ENCODE data around the gene SPOCD1.

- TF ChIP-seq MAX (IDR thresholded peaks at IDR 0.05): no peak
- TF ChIP-seq, protein P1, sequence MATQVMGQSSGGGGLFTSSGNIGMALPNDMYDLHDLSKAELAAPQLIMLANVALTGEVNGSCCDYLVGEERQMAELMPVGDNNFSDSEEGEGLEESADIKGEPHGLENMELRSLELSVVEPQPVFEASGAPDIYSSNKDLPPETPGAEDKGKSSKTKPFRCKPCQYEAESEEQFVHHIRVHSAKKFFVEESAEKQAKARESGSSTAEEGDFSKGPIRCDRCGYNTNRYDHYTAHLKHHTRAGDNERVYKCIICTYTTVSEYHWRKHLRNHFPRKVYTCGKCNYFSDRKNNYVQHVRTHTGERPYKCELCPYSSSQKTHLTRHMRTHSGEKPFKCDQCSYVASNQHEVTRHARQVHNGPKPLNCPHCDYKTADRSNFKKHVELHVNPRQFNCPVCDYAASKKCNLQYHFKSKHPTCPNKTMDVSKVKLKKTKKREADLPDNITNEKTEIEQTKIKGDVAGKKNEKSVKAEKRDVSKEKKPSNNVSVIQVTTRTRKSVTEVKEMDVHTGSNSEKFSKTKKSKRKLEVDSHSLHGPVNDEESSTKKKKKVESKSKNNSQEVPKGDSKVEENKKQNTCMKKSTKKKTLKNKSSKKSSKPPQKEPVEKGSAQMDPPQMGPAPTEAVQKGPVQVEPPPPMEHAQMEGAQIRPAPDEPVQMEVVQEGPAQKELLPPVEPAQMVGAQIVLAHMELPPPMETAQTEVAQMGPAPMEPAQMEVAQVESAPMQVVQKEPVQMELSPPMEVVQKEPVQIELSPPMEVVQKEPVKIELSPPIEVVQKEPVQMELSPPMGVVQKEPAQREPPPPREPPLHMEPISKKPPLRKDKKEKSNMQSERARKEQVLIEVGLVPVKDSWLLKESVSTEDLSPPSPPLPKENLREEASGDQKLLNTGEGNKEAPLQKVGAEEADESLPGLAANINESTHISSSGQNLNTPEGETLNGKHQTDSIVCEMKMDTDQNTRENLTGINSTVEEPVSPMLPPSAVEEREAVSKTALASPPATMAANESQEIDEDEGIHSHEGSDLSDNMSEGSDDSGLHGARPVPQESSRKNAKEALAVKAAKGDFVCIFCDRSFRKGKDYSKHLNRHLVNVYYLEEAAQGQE (IDR thresholded peaks at IDR 0.05): no peak
- TF ChIP-seq CTCF (IDR thresholded peaks at IDR 0.05): no peak
- TF ChIP-seq CEBPB (IDR thresholded peaks at IDR 0.05): no peak
- no peak for TF ChIP-seq HEYL (CRISPR knock-in tag; IDR thresholded peaks at IDR 0.05)
- TF ChIP-seq NR3C1 (IDR thresholded peaks at IDR 0.05): no peak
- no peak for TF ChIP-seq BHLHE40 (IDR thresholded peaks at IDR 0.05; ENCODE audit: low read depth, low read length)
- TF ChIP-seq KDM1A (IDR thresholded peaks at IDR 0.05; ENCODE audit: low read depth): no peak
- TF ChIP-seq, protein P2, sequence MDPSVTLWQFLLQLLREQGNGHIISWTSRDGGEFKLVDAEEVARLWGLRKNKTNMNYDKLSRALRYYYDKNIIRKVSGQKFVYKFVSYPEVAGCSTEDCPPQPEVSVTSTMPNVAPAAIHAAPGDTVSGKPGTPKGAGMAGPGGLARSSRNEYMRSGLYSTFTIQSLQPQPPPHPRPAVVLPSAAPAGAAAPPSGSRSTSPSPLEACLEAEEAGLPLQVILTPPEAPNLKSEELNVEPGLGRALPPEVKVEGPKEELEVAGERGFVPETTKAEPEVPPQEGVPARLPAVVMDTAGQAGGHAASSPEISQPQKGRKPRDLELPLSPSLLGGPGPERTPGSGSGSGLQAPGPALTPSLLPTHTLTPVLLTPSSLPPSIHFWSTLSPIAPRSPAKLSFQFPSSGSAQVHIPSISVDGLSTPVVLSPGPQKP (IDR thresholded peaks at IDR 0.05; ENCODE audit: low read depth, low read length): no peak
These were observed 60.6 kb downstream of the SPOCD1 start for GRCh38 chr1:31755197-31755611.
